ENCODE results near the gene MANSC1.

MANSC1 gene

DNA sequence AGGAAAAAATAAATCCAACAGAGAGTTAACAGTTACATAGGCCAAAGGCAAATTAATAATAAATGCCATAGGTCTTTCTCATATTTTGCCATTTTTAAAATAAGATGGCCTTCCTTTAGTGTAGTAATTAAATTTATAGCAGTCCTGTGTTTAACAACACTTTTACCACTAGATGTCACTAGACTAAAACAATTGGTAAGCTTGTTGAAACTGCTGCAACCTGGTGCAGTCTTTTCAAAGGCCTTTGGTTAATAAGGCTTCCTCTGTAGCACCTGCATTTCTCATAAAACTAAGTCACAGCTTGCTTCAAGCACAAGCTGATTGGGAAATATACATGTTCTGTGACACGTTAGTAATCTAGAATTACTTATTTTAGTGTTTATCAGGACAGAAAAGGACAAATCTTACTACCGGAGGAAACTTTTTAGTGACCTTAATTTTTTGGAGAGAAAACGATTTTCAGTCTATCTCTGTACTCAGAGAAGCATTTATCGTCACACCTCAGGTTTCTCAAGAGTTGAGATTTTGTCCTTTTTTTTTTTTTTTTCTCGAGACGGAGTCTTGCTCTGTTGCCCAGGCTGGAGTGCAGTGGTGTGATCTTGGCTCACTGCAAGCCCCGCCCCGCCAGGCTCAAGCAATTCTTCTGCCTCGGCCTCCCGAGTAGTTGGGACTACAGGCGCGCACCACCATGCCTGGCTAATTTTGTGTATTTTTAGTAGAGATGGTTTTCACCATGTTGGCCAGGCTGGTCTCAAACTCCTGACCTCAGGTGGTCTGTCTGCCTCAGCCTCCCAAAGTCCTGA lies 26.8 kb upstream of the MANSC1 start:
- Histone ChIP-seq H3K27ac (ENCODE audit: low read depth, low read length) (no peak overlapping the region), H3K9me3 (ENCODE audit: control insufficient read depth, insufficient read depth, low read length) (no peaks in the 10 kb centered on the region), H3K4me3 (ENCODE audit: low read length) (no peak overlapping the region), H3K36me3 (ENCODE audit: control insufficient read depth, low read length) (no peaks in the 10 kb centered on the region), H3K4me1 (ENCODE audit: control insufficient read depth, low read length) (peaks cover 5% of the 10 kb centered on the region), H4K20me1 (ENCODE audit: control insufficient read depth, insufficient read depth, low read depth, low read length) (no peaks in the 10 kb centered on the region), H3K79me2 (ENCODE audit: control insufficient read depth, low read length) (0 out of 2 replicates have a peak, but pooled peaks cover 2% of the 10 kb centered on the region), H3F3A (ENCODE audit: control insufficient read depth, insufficient read depth) (peaks cover 4% of the 10 kb centered on the region; the same call in 1 of the 2 replicates), H3K4me2 (ENCODE audit: low read length) (no peak overlapping the region), H3K27me3 (ENCODE audit: control insufficient read depth, low read length) (no peaks in the 10 kb centered on the region), H3K9me2 (replicated peaks; ENCODE audit: control insufficient read depth, low read length) (no peaks in the 10 kb centered on the region)
- TF ChIP-seq, protein P1, sequence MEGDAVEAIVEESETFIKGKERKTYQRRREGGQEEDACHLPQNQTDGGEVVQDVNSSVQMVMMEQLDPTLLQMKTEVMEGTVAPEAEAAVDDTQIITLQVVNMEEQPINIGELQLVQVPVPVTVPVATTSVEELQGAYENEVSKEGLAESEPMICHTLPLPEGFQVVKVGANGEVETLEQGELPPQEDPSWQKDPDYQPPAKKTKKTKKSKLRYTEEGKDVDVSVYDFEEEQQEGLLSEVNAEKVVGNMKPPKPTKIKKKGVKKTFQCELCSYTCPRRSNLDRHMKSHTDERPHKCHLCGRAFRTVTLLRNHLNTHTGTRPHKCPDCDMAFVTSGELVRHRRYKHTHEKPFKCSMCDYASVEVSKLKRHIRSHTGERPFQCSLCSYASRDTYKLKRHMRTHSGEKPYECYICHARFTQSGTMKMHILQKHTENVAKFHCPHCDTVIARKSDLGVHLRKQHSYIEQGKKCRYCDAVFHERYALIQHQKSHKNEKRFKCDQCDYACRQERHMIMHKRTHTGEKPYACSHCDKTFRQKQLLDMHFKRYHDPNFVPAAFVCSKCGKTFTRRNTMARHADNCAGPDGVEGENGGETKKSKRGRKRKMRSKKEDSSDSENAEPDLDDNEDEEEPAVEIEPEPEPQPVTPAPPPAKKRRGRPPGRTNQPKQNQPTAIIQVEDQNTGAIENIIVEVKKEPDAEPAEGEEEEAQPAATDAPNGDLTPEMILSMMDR (IDR thresholded peaks at IDR 0.05; ENCODE audit: low read depth, low read length, poor library complexity, severe bottlenecking) = peak; percentile 68
- no peak for TF ChIP-seq EZH2phosphoT487 (IDR thresholded peaks at IDR 0.05; ENCODE audit: borderline replicate concordance, low read length)

DNA sequence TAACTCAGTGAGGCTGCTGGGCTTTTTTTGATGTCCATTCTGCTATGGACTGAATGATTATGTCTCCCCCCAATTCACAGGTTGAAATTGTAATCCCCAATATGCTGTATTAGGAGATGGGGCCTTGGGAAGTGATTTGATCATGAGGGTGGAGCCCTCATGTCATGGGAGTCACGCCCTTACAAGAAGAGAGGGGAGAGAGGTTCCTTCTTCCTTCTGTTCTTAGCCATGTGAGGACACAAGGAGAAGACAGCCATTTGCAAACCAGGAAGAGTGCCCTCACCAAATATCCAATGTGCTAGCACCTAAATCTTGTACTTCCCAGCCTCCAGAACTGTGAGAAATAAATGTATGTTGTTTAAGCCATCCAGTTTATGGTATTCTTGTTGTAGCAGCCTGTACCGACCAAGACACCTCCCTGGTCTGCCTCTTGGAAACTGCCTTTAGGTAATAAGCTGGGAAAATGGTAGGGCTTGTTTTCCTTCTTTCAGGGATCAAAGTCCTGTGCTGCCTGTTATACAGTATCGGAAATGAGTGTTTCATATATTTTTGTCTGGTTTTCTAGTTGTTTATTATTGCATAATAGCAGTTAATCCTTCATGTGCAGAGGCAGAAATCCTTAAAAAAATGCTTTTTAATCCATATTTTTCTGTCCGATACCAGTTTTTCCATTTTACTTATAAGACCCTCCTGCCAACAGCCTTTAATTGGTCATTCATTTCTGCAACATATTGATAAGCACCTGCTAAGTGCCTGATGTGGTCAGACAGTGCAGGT lies 23.1 kb upstream of the MANSC1 start:
- Histone ChIP-seq H4K20me1 (ENCODE audit: control insufficient read depth, insufficient read depth, low read depth, low read length) (no peaks in the 10 kb centered on the region), H3F3A (ENCODE audit: control insufficient read depth, insufficient read depth) (peaks cover 2% of the 10 kb centered on the region; the same call in 1 of the 2 replicates), H3K9me2 (replicated peaks; ENCODE audit: control insufficient read depth, low read length) (no peaks in the 10 kb centered on the region), H3K36me3 (ENCODE audit: control insufficient read depth, low read length) (no peaks in the 10 kb centered on the region), H3K4me1 (ENCODE audit: control insufficient read depth, low read length) (no peaks in the 10 kb centered on the region), H3K4me3 (ENCODE audit: low read length) (no peak overlapping the region), H3K4me2 (ENCODE audit: low read length) (no peak overlapping the region), H3K9me3 (ENCODE audit: control insufficient read depth, insufficient read depth, low read length) (no peaks in the 10 kb centered on the region), H3K27me3 (ENCODE audit: control insufficient read depth, low read length) (no peaks in the 10 kb centered on the region), H3K79me2 (ENCODE audit: control insufficient read depth, low read length) (no peaks in the 10 kb centered on the region), H3K27ac (ENCODE audit: low read depth, low read length) (no peak overlapping the region)
- TF ChIP-seq, protein P1 (IDR thresholded peaks at IDR 0.05; ENCODE audit: low read depth, low read length, poor library complexity, severe bottlenecking) = no peak
- TF ChIP-seq EZH2phosphoT487 (IDR thresholded peaks at IDR 0.05; ENCODE audit: borderline replicate concordance, low read length) = no peak

DNA sequence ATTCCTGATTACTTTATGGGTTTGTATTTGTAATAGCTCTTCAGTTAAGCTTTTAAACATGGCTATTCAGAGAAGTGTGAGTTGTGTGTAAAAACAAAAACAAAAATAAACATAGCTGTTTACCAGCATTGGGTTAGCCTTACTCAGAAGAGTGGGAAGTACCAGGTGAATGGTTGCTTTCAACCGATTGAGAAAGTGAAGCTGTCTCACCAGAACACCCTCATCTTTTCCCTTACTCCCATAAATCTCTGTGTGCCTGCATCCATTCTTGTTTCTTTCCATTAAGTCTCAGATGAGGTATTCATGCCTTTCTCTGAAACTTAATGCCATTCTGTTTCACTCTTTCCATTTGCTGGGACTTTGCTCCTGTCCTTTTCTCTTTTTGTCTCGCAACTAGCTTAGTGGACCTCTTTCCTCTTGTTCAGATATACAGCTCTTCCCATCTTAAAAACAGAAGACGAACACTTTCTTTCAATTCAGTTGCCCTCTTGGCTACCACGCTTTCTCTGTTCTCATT lies 17.5 kb upstream of the MANSC1 start:
- Histone ChIP-seq H3K4me2 (ENCODE audit: low read length) (no peak overlapping the region), H3K9me3 (ENCODE audit: control insufficient read depth, insufficient read depth, low read length) (no peaks in the 10 kb centered on the region), H4K20me1 (ENCODE audit: control insufficient read depth, insufficient read depth, low read depth, low read length) (no peaks in the 10 kb centered on the region), H3K4me3 (ENCODE audit: low read length) (no peak overlapping the region), H3K9me2 (replicated peaks; ENCODE audit: control insufficient read depth, low read length) (no peaks in the 10 kb centered on the region), H3K36me3 (ENCODE audit: control insufficient read depth, low read length) (no peaks in the 10 kb centered on the region), H3K27me3 (ENCODE audit: control insufficient read depth, low read length) (no peaks in the 10 kb centered on the region), H3K27ac (ENCODE audit: low read depth, low read length) (no peak overlapping the region), H3K4me1 (ENCODE audit: control insufficient read depth, low read length) (peaks cover 3% of the 10 kb centered on the region; the same call in 1 of the 2 replicates), H3F3A (ENCODE audit: control insufficient read depth, insufficient read depth) (0 out of 2 replicates have a peak, but pooled peaks cover 2% of the 10 kb centered on the region), H3K79me2 (ENCODE audit: control insufficient read depth, low read length) (no peaks in the 10 kb centered on the region)
- no peak for TF ChIP-seq EZH2phosphoT487 (IDR thresholded peaks at IDR 0.05; ENCODE audit: borderline replicate concordance, low read length)
- TF ChIP-seq, protein P1 (IDR thresholded peaks at IDR 0.05; ENCODE audit: low read depth, low read length, poor library complexity, severe bottlenecking) = no peak

Data from DOHH2 (cell line).